Ascending aorta (tissue), 2 donors: ENCODE data around the gene CEP152. TPM values are rescaled to one million over a fixed set of nuclear protein-coding genes. Genes with fewer than 3 reads are reported as not detected.

ENCODE experiments used
- DNase-seq, 2 donors: peaks; one replicate each; pipeline ENCODE4 v3.0.0-alpha.2; 2019; ENCODE audit warnings: low spot score in 2 of 2
- H3K27ac ChIP-seq, 2 donors: fragments of 200-600 bp; sonication (generic); one replicate each; pipeline ENCODE4 v1.5.1; 2016 to 2017; ENCODE audit warnings: mild to moderate bottlenecking in 1 of 2
- H3K27me3 ChIP-seq: fragments of 200-600 bp; sonication (generic); one replicate; pipeline ENCODE4 v1.5.1; 2017
- H3K36me3 ChIP-seq, 2 donors: fragments of 200-600 bp; sonication (generic); one replicate each; pipeline ENCODE4 v1.5.1; 2016
- H3K4me1 ChIP-seq, 2 donors: fragments of 200-600 bp; sonication (generic); one replicate each; pipeline ENCODE4 v1.5.1; 2016 to 2017; ENCODE audit warnings: mild to moderate bottlenecking in 1 of 2
- H3K4me3 ChIP-seq, 2 donors: fragments of 200-600 bp; sonication (generic); one replicate each; pipeline ENCODE4 v1.5.1; 2016 to 2017; ENCODE audit warnings: mild to moderate bottlenecking in 1 of 2
- H3K9me3 ChIP-seq, 2 donors: fragments of 200-600 bp; sonication (generic); one replicate each; pipeline ENCODE4 v1.5.1; 2016
- CTCF ChIP-seq, 3 experiments: fragments of 200-600 bp in 2 of 3; fragments of 450-650 bp in 1 of 3; sonication (generic) in 2 of 3; IDR thresholded peaks; one replicate each; pipeline ENCODE4 v1.5.1; 2016 to 2019; ENCODE audit warnings: antibody characterized with exemption in 3 of 3, mild to moderate bottlenecking in 1 of 3, moderate library complexity in 1 of 3
- intact Hi-C: fragments of 100-400 bp; cut with DNase I; formaldehyde crosslinking; loops from one replicate; pipeline ENCODE4 v1.15.1; 2023
- total RNA-seq: library from RNA; depleted of rRNA; stranded (reverse); fragments of >200 nt; gene quantifications from one replicate; pipeline ENCODE4 v1.1.0, GENCODE V29; 2016

Gene CEP152
- total RNA-seq, 1 donor from 2014 or later = 1.1 TPM

GRCh38 chr15:48774484-48774883 is 36.4 kb downstream of the CEP152 start:
- Histone ChIP-seq H3K4me1 (peaks cover 0 to 3% of the 10 kb centered on the region in 2 donors), H3K4me3 (no peak overlapping the region), H3K9me3 (no peaks in the 10 kb centered on the region), H3K27me3 (no peaks in the 10 kb centered on the region), H3K27ac (no peak overlapping the region), H3K36me3 (no peaks in the 10 kb centered on the region)
- DNase-seq = no peak
- TF ChIP-seq CTCF (IDR thresholded peaks at IDR 0.05) = no peak
- intact Hi-C loops = no loop called here

GRCh38 chr15:48766196-48766595 is 44.7 kb downstream of the CEP152 start:
- no peak for TF ChIP-seq CTCF (IDR thresholded peaks at IDR 0.05)
- Histone ChIP-seq H3K9me3 (no peaks in the 10 kb centered on the region), H3K4me1 (no peaks in the 10 kb centered on the region), H3K4me3 (no peak overlapping the region), H3K27me3 (no peaks in the 10 kb centered on the region), H3K36me3 (no peaks in the 10 kb centered on the region), H3K27ac (no peak overlapping the region)
- no peak for DNase-seq
- intact Hi-C loops = no loop called here

GRCh38 chr15:48765022-48765421 is 45.8 kb downstream of the CEP152 start:
- H3K36me3 ChIP-seq = no peaks in the 10 kb centered on the region
- no peak overlapping the region for H3K27ac ChIP-seq
- H3K9me3 ChIP-seq = no peaks in the 10 kb centered on the region
- no peak for TF ChIP-seq CTCF (IDR thresholded peaks at IDR 0.05)
- H3K27me3 ChIP-seq = no peaks in the 10 kb centered on the region
- H3K4me3 ChIP-seq = no peak overlapping the region
- no peaks in the 10 kb centered on the region for H3K4me1 ChIP-seq
- intact Hi-C loops = no loop called here
- DNase-seq = no peak

GRCh38 chr15:48761393-48762158 is 49.3 kb downstream of the CEP152 start:
- no peak for TF ChIP-seq CTCF (IDR thresholded peaks at IDR 0.05)
- intact Hi-C loops = no loop called here
- no peak for DNase-seq
- Histone ChIP-seq H3K9me3 (no peaks in the 10 kb centered on the region), H3K36me3 (no peaks in the 10 kb centered on the region), H3K27me3 (no peaks in the 10 kb centered on the region), H3K4me3 (no peak overlapping the region), H3K4me1 (no peaks in the 10 kb centered on the region), H3K27ac (no peak overlapping the region)

GRCh38 chr15:48759921-48760320 is 50.9 kb downstream of the CEP152 start:
- TF ChIP-seq CTCF (IDR thresholded peaks at IDR 0.05) = no peak
- no peak overlapping the region for H3K27ac ChIP-seq
- intact Hi-C loops = no loop called here
- no peaks in the 10 kb centered on the region for H3K27me3 ChIP-seq
- no peaks in the 10 kb centered on the region for H3K9me3 ChIP-seq
- H3K4me1 ChIP-seq = no peaks in the 10 kb centered on the region
- H3K4me3 ChIP-seq = no peak overlapping the region
- H3K36me3 ChIP-seq = no peaks in the 10 kb centered on the region
- DNase-seq = no peak
